ENCODE measurements around the gene FITM1. TPM values are rescaled to one million over a fixed set of nuclear protein-coding genes. Genes with fewer than 3 reads are reported as not detected.

The FITM1 gene
- total RNA-seq, 2 donors from 2014 or later, result 0.85 to 1.5 TPM

GRCh38 chr14:24098927-24099813 is 31.3 kb upstream of the FITM1 start:
- intact Hi-C loops (cut with DNase I), result no loop called here
- Histone ChIP-seq H3K9me3 (no peaks in the 10 kb centered on the region), H3K4me3 (no peak overlapping the region), H3K27me3 (no peaks in the 10 kb centered on the region), H3K27ac (no peak overlapping the region), H3K9ac (ENCODE audit: low read depth in 2 of 2, low read length in 2 of 2) (no peak overlapping the region), H3K4me1 (peaks cover 3% of the 10 kb centered on the region), H3K36me3 (peaks cover 10% of the 10 kb centered on the region)
- DNase-seq, result no peak
- TF ChIP-seq CTCF (IDR thresholded peaks at IDR 0.05), result no peak

DNA sequence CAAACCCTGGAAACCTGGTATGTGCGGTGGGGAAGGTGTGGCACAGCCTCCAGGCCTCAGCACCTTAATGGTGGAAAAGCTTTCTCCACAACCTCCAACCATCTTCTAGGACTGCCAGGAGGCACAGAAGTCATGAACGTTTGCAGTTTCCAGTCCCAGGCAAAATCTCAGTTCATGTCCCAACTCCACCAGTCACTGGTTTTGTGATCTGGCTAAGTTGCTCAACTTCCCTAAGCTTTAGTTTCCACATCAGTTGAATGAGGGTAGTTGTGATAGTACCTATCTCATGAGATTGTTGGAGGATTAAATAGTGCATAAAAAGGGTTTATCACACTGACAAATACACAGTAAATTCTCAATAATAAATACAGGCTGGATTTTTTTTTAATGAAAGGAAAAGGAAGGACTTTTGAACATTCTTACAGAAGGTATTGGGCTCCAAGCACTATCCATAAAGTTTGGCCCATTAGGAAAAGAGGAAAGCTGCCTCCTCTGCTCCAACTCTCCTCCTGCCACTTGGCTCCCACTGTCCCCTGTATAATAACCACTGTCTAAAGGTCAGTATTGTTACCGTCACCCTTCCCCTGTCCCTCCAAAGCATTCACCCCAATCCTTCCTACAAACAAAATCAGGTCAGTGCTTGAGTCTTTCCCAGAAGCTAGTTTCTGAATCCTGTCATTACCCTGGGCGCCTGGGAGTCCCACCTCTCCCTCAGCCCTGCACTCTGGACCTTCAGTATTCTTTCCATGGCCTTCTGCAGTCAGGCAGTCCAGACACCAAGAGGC is 30.1 kb upstream of the FITM1 start:
- no peaks in the 10 kb centered on the region for H3K9me3 ChIP-seq
- H3K27me3 ChIP-seq, result no peaks in the 10 kb centered on the region
- peaks cover 3% of the 10 kb centered on the region for H3K4me1 ChIP-seq
- H3K9ac ChIP-seq (ENCODE audit: low read depth in 2 of 2, low read length in 2 of 2), result no peak overlapping the region
- TF ChIP-seq CTCF (IDR thresholded peaks at IDR 0.05), result no peak
- DNase-seq, result no peak
- no peak overlapping the region for H3K4me3 ChIP-seq
- H3K36me3 ChIP-seq, result peaks cover 10% of the 10 kb centered on the region
- H3K27ac ChIP-seq, result no peak overlapping the region
- intact Hi-C loops (cut with DNase I), result no loop called here

DNA sequence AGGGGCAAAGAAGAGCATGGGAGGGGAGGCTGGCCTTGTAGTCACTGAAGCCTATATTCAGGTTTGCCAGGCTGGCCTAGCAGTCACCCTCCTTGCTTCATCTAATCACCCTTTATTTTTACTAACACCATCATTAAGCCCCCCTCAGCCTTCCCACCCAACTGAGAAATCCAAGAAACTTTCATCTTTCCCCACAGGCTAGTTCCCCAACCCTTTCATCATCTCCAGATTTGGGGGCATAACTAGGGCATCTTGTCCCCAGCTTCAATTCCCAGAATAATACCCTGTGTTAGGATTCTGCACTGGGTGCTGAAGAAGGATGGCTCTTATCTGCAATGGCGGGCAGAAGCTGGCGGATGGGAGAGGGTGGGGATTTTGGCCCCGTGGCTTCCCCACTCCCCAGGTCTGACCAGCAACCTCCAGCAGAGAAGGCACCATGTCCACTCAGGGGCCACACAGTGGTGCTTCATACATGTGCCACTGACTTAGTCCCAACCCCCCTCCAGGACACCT is 29.4 kb upstream of the FITM1 start:
- Histone ChIP-seq H3K4me1 (no peaks in the 10 kb centered on the region), H3K4me3 (no peak overlapping the region), H3K9me3 (no peaks in the 10 kb centered on the region), H3K9ac (ENCODE audit: low read depth in 2 of 2, low read length in 2 of 2) (no peak overlapping the region), H3K27ac (no peak overlapping the region), H3K27me3 (no peaks in the 10 kb centered on the region), H3K36me3 (peaks cover 10% of the 10 kb centered on the region)
- DNase-seq, result no peak
- TF ChIP-seq CTCF (IDR thresholded peaks at IDR 0.05), result no peak
- intact Hi-C loops (cut with DNase I), result no loop called here

DNA sequence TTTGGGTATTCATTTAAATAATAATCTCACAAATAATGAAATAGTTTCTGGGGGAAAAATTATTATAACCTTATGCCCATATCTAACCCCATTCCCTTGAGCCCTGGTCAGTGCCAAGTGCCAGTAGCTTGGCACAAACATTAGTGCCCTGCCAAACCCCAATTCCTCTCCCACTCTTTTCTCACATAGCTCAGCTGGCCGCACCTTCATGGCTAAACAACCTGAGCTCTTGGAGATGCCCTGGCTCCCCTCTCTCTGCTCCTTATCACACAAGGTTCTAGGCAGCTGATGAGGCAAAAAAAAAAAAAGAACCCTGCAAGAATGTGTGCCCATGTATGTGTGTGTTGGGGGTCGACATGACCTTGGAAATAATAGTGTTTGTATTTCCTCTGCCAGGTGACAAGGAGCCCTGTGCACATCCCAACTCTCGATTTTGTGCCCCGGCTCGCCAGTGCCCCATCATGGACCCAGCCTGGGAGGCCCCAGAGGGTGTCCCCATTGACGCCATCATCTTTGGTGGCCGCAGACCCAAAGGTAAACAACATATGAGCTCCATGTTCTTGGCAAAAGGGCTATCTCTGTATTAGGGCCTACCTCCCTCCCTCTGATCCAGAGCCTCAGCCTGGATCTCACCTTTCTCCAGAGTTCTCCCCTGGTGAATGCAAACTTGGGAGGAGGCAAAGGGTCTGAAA is 28.0 kb upstream of the FITM1 start:
- intact Hi-C loops (cut with DNase I), result no loop called here
- H3K36me3 ChIP-seq, result peaks cover 10% of the 10 kb centered on the region

More for the DNA sequence above, 28.0 kb upstream of the FITM1 start:
- Histone ChIP-seq H3K9me3 (no peaks in the 10 kb centered on the region), H3K4me1 (no peaks in the 10 kb centered on the region), H3K4me3 (no peak overlapping the region), H3K9ac (ENCODE audit: low read depth in 2 of 2, low read length in 2 of 2) (no peak overlapping the region), H3K27me3 (no peaks in the 10 kb centered on the region), H3K27ac (no peak overlapping the region)
- no peak for DNase-seq
- no peak for TF ChIP-seq CTCF (IDR thresholded peaks at IDR 0.05)

Measured in colonic mucosa (tissue), 4 donors.